MM.1S (cell line): ENCODE data around the gene CFAP45.

Experiments
- CTCF ChIP-seq: fragments of 300-600 bp; sonication (generic); IDR thresholded peaks from 2 replicates; pipeline ENCODE4 v1.5.1; 2016; ENCODE audit warnings: antibody characterized with exemption, low read length, mixed read lengths
- EZH2 ChIP-seq: fragments of 300-600 bp; sonication (generic); optimal IDR thresholded peaks from 2 replicates; pipeline ENCODE3; 2017; ENCODE audit warnings: low read depth, mild to moderate bottlenecking, antibody characterized with exemption, low read length, mixed read lengths
- EZH2phosphoT487 ChIP-seq: fragments of 300-600 bp; sonication (generic); IDR thresholded peaks from 2 replicates; pipeline ENCODE4 v1.6.1; 2018; ENCODE audit warnings: antibody characterized with exemption, low read length

GRCh38 chr1:159857889-159858288 is 42.1 kb downstream of the CFAP45 start:
- no peak for TF ChIP-seq CTCF
- no peak for TF ChIP-seq EZH2phosphoT487
- TF ChIP-seq EZH2, result no peak
